ENCODE data around the gene AVEN.

Gene AVEN

GRCh38 chr15:33908406-33908805 lies 130.6 kb downstream of the AVEN start:
- no peak for DNase-seq

- DNase-seq, result no peak
Observed at GRCh38 chr15:33907326-33907725, 131.7 kb downstream of the AVEN start.

DNA sequence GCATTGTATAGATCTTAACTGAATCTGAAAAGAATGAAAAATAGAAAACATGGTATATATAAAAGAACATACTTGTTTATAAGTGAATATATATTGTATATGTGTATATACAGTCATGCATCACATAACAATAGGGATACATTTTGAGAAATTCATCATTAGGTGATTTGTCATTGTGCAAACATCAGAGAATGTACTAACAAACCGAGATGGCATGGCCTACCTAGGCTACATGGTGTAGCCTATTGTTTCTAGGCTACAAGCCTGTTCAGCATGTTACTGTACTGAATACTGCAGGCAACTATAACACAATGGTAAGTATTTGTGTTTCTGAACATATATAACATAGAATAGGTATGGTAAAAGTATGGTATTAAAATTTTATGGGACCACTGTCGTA lies 135.3 kb downstream of the AVEN start:
- no peak for DNase-seq

DNA sequence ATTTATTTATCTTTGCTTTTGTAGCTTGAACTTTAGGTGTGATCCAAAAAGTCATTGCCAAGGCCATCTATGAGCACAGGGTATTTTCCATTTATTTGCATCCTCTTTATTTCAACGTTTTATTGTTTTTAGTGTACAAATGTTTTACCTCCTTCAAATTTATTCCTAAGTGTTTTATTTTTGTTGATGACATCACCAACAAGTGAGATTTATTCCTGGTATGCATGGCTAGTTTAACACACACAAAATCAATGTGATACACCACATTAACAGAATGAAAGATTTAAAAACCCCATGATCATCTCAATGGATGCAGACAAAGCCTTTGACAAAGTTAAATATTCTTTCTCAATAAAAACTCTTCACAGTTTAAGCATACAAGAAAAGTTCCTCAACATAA lies 137.0 kb downstream of the AVEN start:
- no peak for DNase-seq

DNA sequence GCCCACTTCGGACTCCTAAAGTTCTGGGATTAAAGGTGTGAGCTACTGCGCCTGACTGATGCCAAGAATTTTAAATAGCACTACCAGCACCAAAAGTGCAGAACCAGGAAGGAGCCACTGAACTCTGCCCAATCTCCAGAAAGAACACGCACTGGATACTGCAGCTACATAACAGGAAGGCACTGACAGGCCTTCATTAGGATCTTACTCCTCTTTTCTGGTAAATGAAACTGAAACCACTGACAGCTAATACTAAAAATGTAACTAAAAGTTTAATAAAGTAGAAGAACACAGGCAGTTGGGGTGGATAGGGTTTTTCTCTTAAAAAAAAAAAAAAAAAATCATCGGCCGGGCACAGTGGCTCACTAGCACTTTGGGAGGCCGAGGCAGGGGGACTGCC lies 144.8 kb downstream of the AVEN start:
- DNase-seq, result peak; percentile 3

DNA sequence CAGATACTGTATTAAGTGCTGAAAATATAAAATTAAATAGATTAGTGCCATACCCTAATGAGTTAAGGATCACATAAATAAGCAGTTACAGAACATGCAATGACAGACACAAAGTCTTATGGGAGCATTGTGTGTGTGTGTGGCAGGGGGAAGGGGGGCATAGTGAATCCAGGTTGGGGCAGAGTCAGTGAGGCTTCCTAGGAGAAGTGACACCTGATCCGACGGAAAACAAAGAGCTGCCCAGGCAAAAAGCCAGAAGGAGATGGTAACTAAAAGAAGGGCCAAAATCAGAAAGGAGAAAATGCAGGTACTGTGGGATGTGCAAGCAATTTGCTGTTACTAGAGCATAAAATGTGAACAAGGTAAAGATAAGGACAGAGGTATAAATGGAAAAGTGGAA lies 150.8 kb downstream of the AVEN start:
- no peak for DNase-seq

GRCh38 chr15:33882921-33883320 lies 156.1 kb downstream of the AVEN start:
- DNase-seq, result no peak

DNA sequence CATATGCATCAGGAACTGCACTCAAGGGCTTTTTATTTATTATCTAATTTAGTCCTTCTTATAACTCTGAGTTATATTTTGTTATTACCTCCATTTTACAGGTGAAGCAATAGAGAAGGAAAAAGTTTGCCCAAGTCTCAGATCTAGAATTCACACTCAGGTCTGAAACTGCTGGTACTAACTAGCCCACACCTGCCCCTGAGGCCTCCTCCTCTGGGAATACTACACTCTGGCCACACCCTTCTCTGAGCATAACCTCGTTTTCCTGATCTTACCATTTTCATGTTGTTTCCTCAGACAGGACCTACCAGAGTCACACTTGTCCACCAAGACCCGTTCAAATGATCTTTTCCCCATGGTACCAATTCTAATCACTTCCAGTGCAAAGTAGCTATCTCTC lies 164.8 kb downstream of the AVEN start:
- no peak for DNase-seq

GRCh38 chr15:33872416-33873106 lies 166.4 kb downstream of the AVEN start:
- DNase-seq, result no peak

DNA sequence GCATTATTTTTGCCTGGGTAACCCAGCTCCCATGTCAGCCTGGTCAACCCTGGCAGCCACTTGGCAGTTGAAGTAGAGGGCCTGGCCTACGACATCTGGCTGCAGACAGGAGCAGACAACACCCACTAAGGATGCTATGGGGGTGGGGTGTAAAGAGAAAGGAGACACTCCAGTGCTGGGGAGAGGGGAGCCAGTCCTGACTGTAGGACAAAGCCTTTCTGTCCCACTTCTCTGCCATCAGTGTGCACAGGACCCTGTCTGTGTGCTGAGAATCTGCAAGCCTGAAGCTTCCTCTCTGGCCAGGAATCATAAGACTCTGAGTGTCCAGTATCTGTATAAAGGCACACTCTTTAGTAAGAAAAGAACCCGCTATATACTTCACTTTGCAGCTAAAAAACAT lies 167.0 kb downstream of the AVEN start:
- no peak for DNase-seq

DNA sequence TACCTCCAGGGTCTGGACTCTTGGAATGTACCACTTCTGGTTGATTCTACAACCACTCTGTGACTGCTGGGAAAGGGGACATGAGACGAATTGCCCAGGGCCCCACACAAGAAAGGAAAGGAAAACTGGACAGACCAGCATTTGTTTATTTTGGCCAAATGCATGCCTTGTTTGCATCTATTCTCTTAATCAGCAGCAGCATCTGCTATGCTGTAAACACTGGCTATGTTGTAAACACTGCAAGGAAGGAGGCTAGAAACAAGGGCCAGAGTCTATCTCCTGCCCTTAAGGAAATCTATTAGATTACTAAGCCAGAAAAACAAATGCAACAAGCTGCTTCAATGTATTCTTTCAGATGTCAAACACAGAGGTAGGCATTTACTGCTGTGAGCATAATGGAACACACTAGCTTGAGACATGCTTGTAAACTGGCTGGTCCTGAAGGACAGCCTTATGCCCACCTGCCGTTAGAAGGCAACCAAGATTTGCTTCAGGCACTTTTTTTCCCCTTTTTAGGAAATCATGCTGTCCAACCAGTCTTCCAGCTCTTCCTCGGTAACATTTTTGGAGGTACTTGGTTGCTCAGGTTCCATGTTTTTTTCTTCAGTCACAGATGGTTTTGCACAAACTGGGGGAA lies 172.8 kb downstream of the AVEN start:
- no peak for DNase-seq

GRCh38 chr15:33865416-33865815 lies 173.6 kb downstream of the AVEN start:
- DNase-seq, result no peak

DNA sequence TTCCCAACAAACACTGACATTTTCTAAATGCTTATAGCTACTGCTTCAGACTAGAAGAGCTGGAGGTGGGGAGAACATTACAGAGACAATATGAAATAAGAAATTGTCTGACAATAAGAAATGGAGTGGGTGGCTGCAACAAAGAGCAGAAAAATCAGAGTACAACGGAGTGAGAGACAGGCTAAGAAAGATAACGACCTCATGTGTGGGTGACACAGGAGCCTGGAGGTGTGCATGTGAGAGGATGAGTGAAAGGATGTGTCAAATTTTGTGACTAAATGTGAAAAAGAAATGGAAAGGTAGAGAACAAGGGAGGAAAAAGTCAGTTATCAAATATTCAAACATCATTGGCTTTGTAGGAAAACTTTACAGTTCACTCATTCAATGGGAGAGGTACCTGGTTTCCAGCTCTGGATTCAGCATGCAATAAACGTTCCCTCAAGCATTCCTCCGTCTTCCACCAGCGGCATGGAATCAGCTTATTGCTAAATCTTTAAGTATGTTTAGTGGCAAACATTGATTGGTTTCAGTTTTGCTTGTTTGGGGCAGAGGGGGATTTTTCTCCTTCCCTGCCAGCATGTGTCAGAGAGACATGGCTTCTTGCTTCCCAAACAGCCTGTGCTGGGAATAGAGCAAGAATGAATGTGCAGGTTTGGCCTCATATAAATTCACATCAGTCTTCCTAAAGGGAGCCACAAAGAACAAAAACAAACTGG lies 174.5 kb downstream of the AVEN start:
- DNase-seq, result no peak

GRCh38 chr15:33860754-33861153 lies 178.2 kb downstream of the AVEN start:
- DNase-seq, result no peak

DNA sequence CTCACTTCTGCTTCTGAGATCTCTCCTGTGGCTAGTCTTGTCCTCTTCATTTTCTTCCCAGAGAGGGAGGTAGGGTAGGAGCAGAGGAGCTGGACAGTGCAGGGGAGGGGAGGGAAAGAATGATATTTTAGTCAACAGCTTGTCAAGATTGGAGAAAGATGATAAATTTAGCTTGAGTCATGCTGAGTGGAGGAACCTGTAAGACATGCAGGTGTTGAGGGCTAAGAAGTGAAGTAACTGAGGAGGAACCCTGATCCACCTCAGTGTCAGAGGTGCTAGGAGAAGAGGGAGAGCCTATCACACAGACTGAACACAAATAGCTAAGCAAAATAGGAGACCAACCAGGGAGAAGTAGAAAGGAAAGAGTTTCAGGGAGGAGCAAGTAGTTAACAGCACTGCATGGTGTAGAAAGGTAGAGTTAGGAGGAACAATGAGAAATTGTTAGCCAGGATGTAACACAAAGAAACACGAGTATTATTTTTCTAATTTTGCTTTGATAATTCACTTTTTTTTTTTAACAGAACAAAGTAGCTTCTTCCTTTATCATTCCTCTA lies 178.9 kb downstream of the AVEN start:
- no peak for DNase-seq

DNA sequence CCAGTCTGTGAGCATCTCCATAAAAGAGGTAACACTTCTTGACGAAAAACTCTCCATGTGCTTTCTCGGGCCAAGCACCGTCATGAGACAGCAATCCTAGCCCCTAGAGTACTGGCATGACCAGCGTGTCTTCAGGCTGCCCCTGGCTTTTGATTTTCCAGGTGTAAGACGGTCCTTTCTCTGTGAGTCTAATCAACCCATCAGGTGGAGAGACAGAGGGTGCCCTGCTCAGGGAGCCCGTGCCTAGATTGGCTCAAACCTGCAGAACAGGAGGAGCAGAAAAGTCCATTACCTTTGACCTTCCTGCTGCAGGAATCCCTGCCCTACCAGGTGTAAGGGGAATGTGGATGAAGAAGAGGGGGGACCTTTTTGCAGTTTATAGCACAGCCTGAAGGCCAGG lies 180.2 kb downstream of the AVEN start:
- no peak for DNase-seq

DNA sequence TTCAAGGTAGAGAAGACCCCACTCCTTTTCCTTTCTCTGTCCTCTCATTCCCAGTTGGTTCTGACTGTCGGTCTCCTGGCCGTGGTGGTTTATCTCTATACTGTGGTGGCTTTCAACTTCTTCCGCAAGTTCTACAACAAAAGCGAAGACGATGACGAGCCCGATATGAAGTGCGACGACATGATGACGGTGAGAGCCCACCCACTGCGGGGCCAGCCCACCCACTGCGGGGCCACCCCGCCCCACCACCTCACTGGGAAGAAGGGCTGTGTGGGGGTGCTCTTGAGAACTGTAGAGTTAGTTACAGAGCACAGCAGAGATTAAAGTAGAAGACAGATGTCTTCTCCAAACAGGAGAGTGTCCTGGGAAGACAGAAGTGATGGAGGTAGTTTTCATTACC lies 181.3 kb downstream of the AVEN start:
- no peak for DNase-seq

DNA sequence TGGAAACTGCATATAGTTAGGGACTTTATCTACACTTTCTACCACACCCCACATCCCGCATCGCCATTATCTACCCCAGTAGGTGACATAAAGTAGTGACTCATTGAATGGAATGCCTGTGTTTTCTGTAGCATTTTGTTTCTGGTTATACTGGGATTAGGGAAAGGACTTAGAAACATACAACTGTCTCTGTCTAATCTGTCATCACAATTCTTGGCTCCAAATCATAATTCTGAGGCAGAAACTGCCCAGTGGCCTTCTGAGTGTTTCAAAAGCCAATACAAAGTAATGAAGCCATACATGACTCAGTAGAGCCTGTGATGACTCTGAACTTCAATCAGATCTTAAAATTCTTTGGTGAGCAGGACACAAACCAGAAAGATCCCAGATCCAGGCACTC lies 186.4 kb downstream of the AVEN start:
- no peak for DNase-seq

- DNase-seq, result no peak
Observed at GRCh38 chr15:33852094-33852493, 186.9 kb downstream of the AVEN start.

GRCh38 chr15:33851079-33851478 lies 187.9 kb downstream of the AVEN start:
- DNase-seq, result no peak

DNA sequence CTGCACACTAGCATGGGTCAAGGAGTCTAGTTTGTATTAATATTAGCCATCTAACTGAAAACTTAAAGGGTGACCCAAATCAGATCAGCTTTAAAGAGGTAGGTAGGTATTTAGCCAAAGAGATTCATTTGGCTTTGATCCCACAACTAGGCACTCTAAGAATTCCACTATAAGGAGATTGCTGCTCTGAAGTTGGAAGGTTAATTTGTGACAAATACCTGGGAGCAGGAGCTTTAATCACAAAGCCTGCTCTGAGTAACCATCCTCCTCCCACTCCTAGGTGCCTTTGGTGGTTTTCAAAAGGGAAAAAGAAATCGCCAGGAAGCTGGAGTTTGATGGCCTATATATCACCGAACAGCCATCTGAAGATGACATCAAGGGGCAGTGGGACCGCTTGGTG lies 191.0 kb downstream of the AVEN start:
- no peak for DNase-seq

DNA sequence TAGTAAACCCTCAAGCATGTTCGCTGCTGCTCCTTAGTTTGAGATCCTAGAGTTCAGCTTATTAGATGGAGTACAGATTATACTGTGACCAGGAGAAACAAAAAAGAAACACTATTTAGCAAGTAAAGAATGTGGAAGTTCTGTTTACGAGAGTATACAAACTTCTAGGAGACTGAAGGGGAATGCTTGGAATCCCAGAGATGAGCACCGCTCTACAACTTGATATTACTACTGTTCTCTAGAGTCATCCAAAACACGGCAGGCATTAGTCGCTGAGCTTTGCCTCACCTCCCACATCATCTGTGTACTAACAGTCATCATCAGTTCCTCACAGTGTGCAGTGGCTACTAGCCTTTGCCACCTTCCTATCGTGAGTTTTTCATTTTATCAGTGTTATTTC lies 192.1 kb downstream of the AVEN start:
- no peak for DNase-seq

DNA sequence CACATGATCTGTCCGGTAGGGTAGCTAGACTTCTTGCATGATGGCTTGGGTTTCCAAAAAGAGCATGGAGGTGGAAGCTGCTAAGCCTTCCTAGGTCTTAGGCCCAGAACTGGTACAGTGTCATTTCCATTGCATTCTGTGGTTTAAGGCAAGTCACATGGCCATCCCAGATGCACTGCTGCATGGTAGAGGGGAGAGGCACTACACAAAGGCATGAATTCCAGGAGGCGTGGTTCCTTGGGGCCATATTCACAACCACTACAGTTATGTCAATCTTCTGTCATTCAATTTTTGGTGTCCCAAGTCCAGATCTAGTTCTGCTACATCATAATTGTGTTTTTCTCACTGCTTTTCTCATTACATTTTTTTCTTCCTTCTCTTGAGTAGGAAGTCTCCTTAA lies 192.9 kb downstream of the AVEN start:
- no peak for DNase-seq

GRCh38 chr15:33844597-33844996 lies 194.4 kb downstream of the AVEN start:
- DNase-seq, result no peak
